ENCODE results near the gene CYYR1.

DNA sequence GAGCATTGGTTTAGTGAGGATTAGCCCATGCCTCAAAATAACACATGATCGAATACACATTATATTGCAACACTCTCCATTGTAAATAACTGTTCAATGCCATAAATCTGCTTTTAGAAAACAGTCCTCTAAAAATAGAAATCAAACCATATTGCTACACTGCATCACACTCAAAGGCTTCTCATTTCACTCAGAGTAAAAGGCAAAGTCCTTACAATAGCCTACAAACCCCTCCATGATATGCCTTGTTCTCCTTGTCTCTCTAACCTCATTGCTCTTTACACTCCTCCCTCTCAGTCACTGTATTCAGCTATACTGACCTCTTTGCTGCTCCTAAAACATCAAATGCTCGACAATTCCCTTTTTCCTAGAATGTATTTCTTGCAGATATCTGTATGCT lies 64.2 kb downstream of the CYYR1 start:
- TF ChIP-seq POLR2A (IDR thresholded peaks at IDR 0.05; ENCODE audit: low read depth, low read length) (no peak), POLR2AphosphoS5 (IDR thresholded peaks at IDR 0.05; ENCODE audit: low read depth, low read length) (no peak)

Measured in GM12892 (cell line).